Body of pancreas (tissue), 4 donors: ENCODE measurements around the gene PKNOX2. TPM values are rescaled to one million over a fixed set of nuclear protein-coding genes. Genes with fewer than 3 reads are reported as not detected.

Source experiments
- ATAC-seq: fragments of 150-250 bp; one replicate; pipeline ENCODE4 v1.9.1; 2016
- DNase-seq, 4 donors: peaks; one replicate each; pipeline ENCODE4 v3.0.0-alpha.2; 2019
- H3K27ac ChIP-seq, 4 donors: fragments of 200-600 bp; sonication (generic); 1 replicate in 3 of 4; 2 replicates in 1 of 4; pipeline versions ENCODE4 v1.5.1 to v1.6.1; 2016 to 2019; ENCODE audit warnings: mild to moderate bottlenecking in 1 of 4, mixed read lengths in 1 of 4, moderate library complexity in 1 of 4
- H3K27me3 ChIP-seq, 2 donors: fragments of 200-600 bp; sonication (generic); one replicate each; pipeline ENCODE4 v1.6.0; 2016; ENCODE audit warnings: mild to moderate bottlenecking in 1 of 2
- H3K36me3 ChIP-seq, 2 donors: fragments of 200-600 bp; sonication (generic); replicated peaks in 1 of 2; 2 replicates each; pipeline ENCODE4 v1.5.1; 2016; ENCODE audit warnings: low read depth in 2 of 2; ENCODE audit not compliant: insufficient read depth in 1 of 2
- H3K4me1 ChIP-seq: fragments of 200-600 bp; sonication (generic); one replicate; pipeline ENCODE4 v1.6.0; 2016
- H3K4me3 ChIP-seq, 2 donors: fragments of 200-600 bp; sonication (generic); 1 replicate in 1 of 2; 2 replicates in 1 of 2; pipeline ENCODE4 v1.5.1; 2016 to 2019
- H3K9me3 ChIP-seq, 3 donors: fragments of 200-600 bp; sonication (generic); 1 replicate in 2 of 3; 2 replicates in 1 of 3; pipeline ENCODE4 v1.5.1; 2016
- CTCF ChIP-seq, 7 experiments: fragments of 450-650 bp in 4 of 7; fragments of 200-600 bp in 3 of 7; sonication (generic) in 3 of 7; IDR thresholded peaks; one replicate each; pipeline ENCODE4 v1.5.1; 2016 to 2019; ENCODE audit warnings: antibody characterized with exemption in 7 of 7
- POLR2A ChIP-seq, 3 donors: fragments of 450-650 bp; IDR thresholded peaks; one replicate each; pipeline ENCODE4 v1.6.1; 2016; ENCODE audit warnings: antibody characterized with exemption in 3 of 3, mild to moderate bottlenecking in 2 of 3
- WGBS, 2 donors: methylation state at CpG; one replicate each; pipeline ENCODE4 v1.1.5; 2017; 5-methylcytosine and 5-hydroxymethylcytosine counted together
- intact Hi-C: fragments of 100-400 bp; cut with DNase I; formaldehyde crosslinking; loops from one replicate; pipeline ENCODE4 v1.15.1; 2023
- total RNA-seq, 2 donors: library from RNA; depleted of rRNA; stranded (reverse); fragments of >200 nt; gene quantifications; one replicate each; pipeline ENCODE4 v1.1.0, GENCODE V29; 2016

The PKNOX2 gene
- total RNA-seq, 2 donors from 2014 or later: 4.2 to 4.9 TPM

- 76 to 82% methylated on average over 6 of the region's 6 CpGs for WGBS, 2 donors
- DNase-seq: no peak
- intact Hi-C loops: no loop called here
- Histone ChIP-seq H3K4me3 (no peak overlapping the region), H3K27me3 (no peaks in the 10 kb centered on the region), H3K36me3 (no peaks in the 10 kb centered on the region), H3K4me1 (peaks cover 3% of the 10 kb centered on the region), H3K9me3 (no peaks in the 10 kb centered on the region), H3K27ac (no peak overlapping the region)
- no peak for TF ChIP-seq CTCF (IDR thresholded peaks at IDR 0.05)
- TF ChIP-seq POLR2A (IDR thresholded peaks at IDR 0.05): no peak
- ATAC-seq: no peak
Measured at GRCh38 chr11:125460275-125460674, 295.7 kb downstream of the PKNOX2 start.

- no peaks in the 10 kb centered on the region for H3K9me3 ChIP-seq
- no peak overlapping the region for H3K27ac ChIP-seq
- no peaks in the 10 kb centered on the region for H3K36me3 ChIP-seq
- no peak overlapping the region for H3K4me3 ChIP-seq
- intact Hi-C loops: no loop called here
- TF ChIP-seq CTCF (IDR thresholded peaks at IDR 0.05) (no peak), POLR2A (IDR thresholded peaks at IDR 0.05) (no peak)
- 49 to 50% methylated on average over 1 to 5 of the region's 5 CpGs for WGBS, 2 donors
- no peaks in the 10 kb centered on the region for H3K4me1 ChIP-seq
- no peak for ATAC-seq
- no peaks in the 10 kb centered on the region for H3K27me3 ChIP-seq
- no peak for DNase-seq
Measured at GRCh38 chr11:125463590-125464269, 299.2 kb downstream of the PKNOX2 start.

- WGBS, 2 donors: 56 to 62% methylated on average over 4 of the region's 4 CpGs
- DNase-seq (no peak), ATAC-seq (no peak)
- Histone ChIP-seq H3K4me3 (no peak overlapping the region), H3K9me3 (no peaks in the 10 kb centered on the region), H3K27me3 (no peaks in the 10 kb centered on the region), H3K4me1 (no peaks in the 10 kb centered on the region), H3K27ac (no peak overlapping the region), H3K36me3 (no peaks in the 10 kb centered on the region)
- intact Hi-C loops: no loop called here
- TF ChIP-seq CTCF (IDR thresholded peaks at IDR 0.05) (no peak), POLR2A (IDR thresholded peaks at IDR 0.05) (no peak)
Measured at GRCh38 chr11:125464270-125464662, 299.7 kb downstream of the PKNOX2 start.

- intact Hi-C loops: no loop called here
- no peak overlapping the region for H3K27ac ChIP-seq
- no peak for TF ChIP-seq POLR2A (IDR thresholded peaks at IDR 0.05)
- TF ChIP-seq CTCF (IDR thresholded peaks at IDR 0.05): no peak
- no peaks in the 10 kb centered on the region for H3K9me3 ChIP-seq
- H3K27me3 ChIP-seq: no peaks in the 10 kb centered on the region
- H3K4me1 ChIP-seq: no peaks in the 10 kb centered on the region
- H3K36me3 ChIP-seq: no peaks in the 10 kb centered on the region
- ATAC-seq (no peak), DNase-seq (no peak)
- 77 to 84% methylated on average over 8 of the region's 8 CpGs for WGBS, 2 donors
- no peak overlapping the region for H3K4me3 ChIP-seq
Measured at GRCh38 chr11:125464666-125465065, 300.1 kb downstream of the PKNOX2 start.

GRCh38 chr11:125465255-125465654, 300.7 kb downstream of the PKNOX2 start:
- Histone ChIP-seq H3K27me3 (no peaks in the 10 kb centered on the region), H3K9me3 (no peaks in the 10 kb centered on the region), H3K27ac (no peak overlapping the region), H3K4me1 (no peaks in the 10 kb centered on the region), H3K4me3 (no peak overlapping the region), H3K36me3 (no peaks in the 10 kb centered on the region)
- TF ChIP-seq POLR2A (IDR thresholded peaks at IDR 0.05) (no peak), CTCF (IDR thresholded peaks at IDR 0.05) (no peak)
- intact Hi-C loops: no loop called here
- DNase-seq: no peak
- WGBS, 2 donors: 54 to 68% methylated on average over 2 of the region's 2 CpGs
- no peak for ATAC-seq
